OCI-LY1 (cell line): Measurements from ENCODE around the gene TAF4.

Source experiments
- H2AFZ ChIP-seq: fragments of 200-600 bp; sonication (generic), shearing (Covaris generic); 2 replicates; pipeline ENCODE4 v1.6.0; 2014; ENCODE audit warnings: antibody characterized with exemption, mild to moderate bottlenecking, low read length
- H3F3A ChIP-seq: fragments of 200-600 bp; sonication (generic), shearing (Covaris generic); 2 replicates; pipeline ENCODE4 v1.6.0; 2014; ENCODE audit warnings: mild to moderate bottlenecking, antibody characterized with exemption, low read length, moderate library complexity; ENCODE audit not compliant: insufficient read depth
- H3K27ac ChIP-seq: fragments of 200-600 bp; sonication (generic); 2 replicates; pipeline ENCODE4 v1.5.1; 2014; ENCODE audit warnings: low read length, mixed run types, mild to moderate bottlenecking, low read depth; ENCODE audit not compliant: poor library complexity, severe bottlenecking
- H3K27me3 ChIP-seq: fragments of 200-600 bp; sonication (generic); 2 replicates; pipeline ENCODE4 v1.6.0; 2014; ENCODE audit warnings: antibody characterized with exemption, mild to moderate bottlenecking, low read length, moderate library complexity; ENCODE audit not compliant: insufficient read depth
- H3K36me3 ChIP-seq: fragments of 200-600 bp; sonication (generic); 2 replicates; pipeline ENCODE4 v1.6.1; 2014; ENCODE audit warnings: mild to moderate bottlenecking, antibody characterized with exemption, low read length, moderate library complexity, mixed read lengths; ENCODE audit not compliant: insufficient read depth
- H3K4me1 ChIP-seq: fragments of 200-600 bp; sonication (generic); 2 replicates; pipeline ENCODE4 v1.5.1; 2014; ENCODE audit warnings: mild to moderate bottlenecking, low read length, moderate library complexity; ENCODE audit not compliant: insufficient read depth, severe bottlenecking
- H3K4me2 ChIP-seq: fragments of 200-600 bp; sonication (generic), shearing (Covaris generic); 2 replicates; pipeline ENCODE4 v1.6.1; 2014; ENCODE audit warnings: low read length
- H3K4me3 ChIP-seq: fragments of 200-600 bp; sonication (generic); 2 replicates; pipeline ENCODE4 v1.5.1; 2014; ENCODE audit warnings: low read length, low read depth, mild to moderate bottlenecking, mixed read lengths; ENCODE audit not compliant: poor library complexity, severe bottlenecking
- H3K79me2 ChIP-seq: fragments of 200-600 bp; shearing (Covaris generic); 2 replicates; pipeline ENCODE4 v1.6.1; 2016; ENCODE audit warnings: mixed run types, low read length, mixed read lengths; ENCODE audit not compliant: insufficient read depth
- H3K9ac ChIP-seq: fragments of 200-600 bp; sonication (generic), shearing (Covaris generic); 2 replicates; pipeline ENCODE4 v1.6.1; 2014; ENCODE audit warnings: mild to moderate bottlenecking, low read length, mixed read lengths
- H3K9me2 ChIP-seq: fragments of 200-600 bp; sonication (generic), shearing (Covaris generic); 2 replicates; pipeline ENCODE4 v1.6.1; 2014; ENCODE audit warnings: low read depth, mild to moderate bottlenecking, low read length, mixed read lengths
- H3K9me3 ChIP-seq: fragments of 200-600 bp; shearing (Covaris generic); 2 replicates; pipeline ENCODE4 v1.6.1; 2014; ENCODE audit warnings: low read length, mixed read lengths
- H4K20me1 ChIP-seq: fragments of 200-600 bp; sonication (generic), shearing (Covaris generic); 2 replicates; pipeline ENCODE4 v1.6.0; 2016; ENCODE audit warnings: mild to moderate bottlenecking, low read length; ENCODE audit not compliant: insufficient read depth
- CTCF ChIP-seq: fragments of 200-600 bp; sonication (generic), shearing (Covaris generic); IDR thresholded peaks from 2 replicates; pipeline ENCODE4 v1.5.1; 2017; ENCODE audit warnings: mild to moderate bottlenecking, antibody characterized with exemption, low read length, moderate library complexity, mixed read lengths
- EZH2 ChIP-seq: fragments of 200-600 bp; sonication (generic), shearing (Covaris generic); IDR thresholded peaks from 2 replicates; pipeline ENCODE4 v1.8.0; 2017; ENCODE audit warnings: borderline replicate concordance, mixed run types, mild to moderate bottlenecking, antibody characterized with exemption, low read length, moderate library complexity, mixed read lengths

Gene TAF4

GRCh38 chr20:61963149-61963548 is 102.5 kb downstream of the TAF4 start:
- Histone ChIP-seq H3K27ac (no peak overlapping the region), H3K9me2 (no peaks in the 10 kb centered on the region), H3K79me2 (no peaks in the 10 kb centered on the region), H3K4me3 (no peak overlapping the region), H2AFZ (no peak overlapping the region), H3K4me1 (no peaks in the 10 kb centered on the region), H3K9me3 (no peaks in the 10 kb centered on the region), H3K9ac (no peak overlapping the region), H3F3A (no peaks in the 10 kb centered on the region), H3K36me3 (no peaks in the 10 kb centered on the region), H3K27me3 (peaks cover 3% of the 10 kb centered on the region; the same call in 1 of the 2 replicates), H4K20me1 (no peaks in the 10 kb centered on the region), H3K4me2 (no peak overlapping the region)
- TF ChIP-seq CTCF = no peak
- no peak for TF ChIP-seq EZH2

GRCh38 chr20:61960836-61961235 is 104.8 kb downstream of the TAF4 start:
- TF ChIP-seq CTCF = no peak
- TF ChIP-seq EZH2 = no peak
- H3K9me2 ChIP-seq = no peaks in the 10 kb centered on the region
- no peaks in the 10 kb centered on the region for H3F3A ChIP-seq

GRCh38 chr20:61958773-61959700 is 106.6 kb downstream of the TAF4 start:
- TF ChIP-seq CTCF (no peak), EZH2 (no peak)

More at GRCh38 chr20:61960836-61961235, 104.8 kb downstream of the TAF4 start:
- Histone ChIP-seq H3K9ac (no peak overlapping the region), H3K79me2 (no peaks in the 10 kb centered on the region), H3K4me1 (no peaks in the 10 kb centered on the region), H3K27me3 (peaks cover 3% of the 10 kb centered on the region; the same call in 1 of the 2 replicates), H3K36me3 (no peaks in the 10 kb centered on the region), H3K27ac (no peak overlapping the region), H3K4me3 (no peak overlapping the region), H3K9me3 (no peaks in the 10 kb centered on the region), H2AFZ (no peak overlapping the region), H4K20me1 (no peaks in the 10 kb centered on the region), H3K4me2 (no peak overlapping the region)

More at GRCh38 chr20:61958773-61959700, 106.6 kb downstream of the TAF4 start:
- no peak overlapping the region for H3K4me2 ChIP-seq
- H2AFZ ChIP-seq = no peak overlapping the region
- no peaks in the 10 kb centered on the region for H3K79me2 ChIP-seq
- H3K9ac ChIP-seq = no peak overlapping the region
- H3K4me1 ChIP-seq = no peaks in the 10 kb centered on the region
- H3K27me3 ChIP-seq = peaks cover 3% of the 10 kb centered on the region; the same call in 1 of the 2 replicates
- H3K9me2 ChIP-seq = no peaks in the 10 kb centered on the region
- no peak overlapping the region for H3K4me3 ChIP-seq
- H4K20me1 ChIP-seq = no peaks in the 10 kb centered on the region
- no peaks in the 10 kb centered on the region for H3K9me3 ChIP-seq
- H3K36me3 ChIP-seq = no peaks in the 10 kb centered on the region
- H3F3A ChIP-seq = no peaks in the 10 kb centered on the region
- H3K27ac ChIP-seq = no peak overlapping the region
